ENCODE results near the gene HHATL. TPM values are rescaled to one million over a fixed set of nuclear protein-coding genes. Genes with fewer than 3 reads are reported as not detected.

HHATL gene
- not detected in 2 replicates for total RNA-seq (2014; rRNA removed; shearing (Covaris generic); ENCODE audit: low replicate concordance)

DNA sequence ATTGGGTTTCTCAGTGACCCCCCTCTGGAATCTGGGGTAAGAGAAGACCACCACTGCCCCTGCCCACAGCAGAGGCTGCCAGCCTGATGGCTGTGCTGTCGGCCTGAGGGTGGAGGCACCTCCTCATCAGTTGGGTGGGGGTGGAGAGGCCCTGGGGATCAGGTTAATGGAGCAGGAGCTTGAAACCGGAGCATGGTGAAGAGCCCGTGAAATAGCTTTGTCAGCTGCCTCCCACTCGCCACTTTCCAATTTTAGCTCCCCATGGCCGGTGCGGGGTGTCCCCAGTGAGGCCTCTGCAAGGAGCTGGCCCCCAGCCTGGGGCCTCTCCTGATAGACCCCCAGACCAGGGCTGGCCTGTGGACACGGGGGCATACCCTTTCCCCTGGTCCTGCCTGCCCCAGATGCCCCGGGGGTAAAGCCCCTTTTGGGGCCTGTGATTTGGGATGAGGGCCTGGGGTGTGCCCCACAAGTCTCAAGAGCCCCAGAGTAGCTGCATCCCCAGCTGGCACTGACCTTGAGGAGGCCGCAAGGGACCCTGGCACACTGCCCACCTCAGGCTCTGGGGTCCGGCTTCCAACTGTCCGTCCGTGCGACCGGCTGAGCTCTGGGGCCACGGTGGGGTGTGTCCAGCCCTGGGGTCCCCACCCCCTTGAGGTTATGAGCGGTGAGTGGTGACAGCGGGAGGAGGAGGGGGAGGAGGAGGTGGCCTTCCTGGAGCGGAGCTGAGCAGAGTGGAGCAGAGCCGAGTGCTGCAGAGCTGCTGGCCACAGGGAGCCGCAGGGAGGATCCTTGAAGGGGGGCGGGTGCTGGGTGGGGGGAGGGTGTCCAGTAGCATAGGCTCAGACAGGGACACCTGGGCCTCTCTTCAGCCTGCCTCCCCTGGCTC lies at the start of gene HHATL:
Gene HHATL, minus strand, starts transcription at position 733 of the 886 bp plus-strand sequence. CDS start 1,972 bp downstream, outside the sequence.
- DNase-seq (ENCODE audit: low read depth), result no peak
- in situ Hi-C loops (cut with HindIII; ENCODE audit: low pct_unique_long_range_greater_than_20kb, low sequenced_read_pairs), result no loop called here

DNA sequence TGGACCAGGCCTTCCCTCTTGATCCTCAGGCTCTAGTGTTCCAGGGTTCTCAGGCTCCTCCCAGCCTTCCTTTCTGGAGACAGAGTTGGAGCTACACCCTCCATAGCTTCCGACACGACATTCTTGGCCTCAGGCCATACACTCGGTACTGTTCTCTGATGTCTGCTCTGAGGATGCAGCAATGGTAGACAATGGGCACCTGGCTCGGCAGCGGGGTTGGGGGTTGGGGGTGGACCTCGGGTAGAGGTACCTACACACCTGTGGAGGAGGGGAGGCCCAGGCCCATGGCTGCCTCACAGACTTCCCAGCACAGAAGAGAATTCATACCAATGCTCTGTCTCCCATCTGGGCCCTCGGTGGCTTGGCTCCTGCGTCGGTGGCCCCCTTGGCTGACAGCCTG lies 49.0 kb upstream of the HHATL start:
- in situ Hi-C loops (cut with HindIII; ENCODE audit: low pct_unique_long_range_greater_than_20kb, low sequenced_read_pairs), result no loop called here

DNA sequence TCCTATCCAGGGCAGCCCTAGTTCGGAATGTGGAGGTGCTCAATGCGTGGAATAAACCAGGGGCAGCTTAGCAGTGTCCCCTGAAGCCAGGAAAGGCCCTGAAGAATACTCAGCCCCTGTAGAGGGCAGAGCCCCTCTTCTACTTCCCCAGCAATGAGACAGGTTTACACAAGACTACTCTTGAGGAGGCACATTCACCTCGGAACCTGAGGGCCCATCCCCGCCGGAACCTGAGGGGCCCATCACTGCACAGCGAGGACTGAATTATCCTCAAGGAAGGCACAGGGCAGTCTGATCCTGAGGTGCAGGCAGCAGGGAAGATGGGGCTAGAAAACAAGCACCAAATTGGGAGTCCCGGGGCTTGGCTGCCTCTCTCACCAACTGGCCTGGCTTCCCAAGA lies 48.2 kb upstream of the HHATL start:
- DNase-seq (ENCODE audit: low read depth), result no peak
- in situ Hi-C loops (cut with HindIII; ENCODE audit: low pct_unique_long_range_greater_than_20kb, low sequenced_read_pairs), result no loop called here

More for the DNA sequence above, 49.0 kb upstream of the HHATL start:
- no peak for DNase-seq (ENCODE audit: low read depth)

- no peak for DNase-seq (ENCODE audit: low read depth)
- in situ Hi-C loops (cut with HindIII; ENCODE audit: low pct_unique_long_range_greater_than_20kb, low sequenced_read_pairs), result no loop called here
Measured at GRCh38 chr3:42749753-42750231, 47.2 kb upstream of the HHATL start.

DNA sequence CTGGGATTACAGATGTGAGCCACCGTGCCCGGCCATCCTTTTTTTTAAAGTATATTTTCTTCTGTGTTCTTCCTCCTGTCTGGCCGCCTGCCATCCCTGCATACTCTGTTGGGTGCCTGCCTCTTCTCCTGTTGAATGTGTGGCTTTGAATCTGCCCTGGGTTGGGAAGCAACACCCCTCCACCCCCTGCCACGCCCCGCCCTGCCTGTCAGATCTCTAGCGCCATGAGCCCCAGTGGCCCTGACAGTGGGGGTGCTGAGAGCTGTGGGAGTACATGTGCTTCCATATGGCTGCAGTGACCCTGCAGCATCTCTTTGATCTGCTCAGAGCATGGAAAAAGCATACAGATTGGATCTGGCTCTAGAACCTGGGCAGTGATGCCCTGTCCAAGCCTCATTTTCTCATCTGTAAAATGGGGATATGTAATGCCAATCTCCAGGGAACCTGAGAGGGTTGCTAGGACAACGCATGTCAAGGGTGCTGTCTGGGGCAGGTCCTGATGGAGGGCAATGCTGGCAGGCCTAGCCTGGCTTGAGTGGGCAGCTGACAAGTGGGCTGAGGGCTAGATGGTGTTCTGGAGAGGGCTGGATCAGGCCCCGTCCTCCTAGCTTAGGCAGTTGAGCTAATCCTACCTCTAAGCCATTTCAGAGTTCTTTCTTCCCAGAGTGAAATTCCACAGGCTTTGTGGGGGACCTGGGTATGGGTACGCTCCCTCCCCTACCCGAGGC lies 46.6 kb upstream of the HHATL start:
- in situ Hi-C loops (cut with HindIII; ENCODE audit: low pct_unique_long_range_greater_than_20kb, low sequenced_read_pairs), result no loop called here

GRCh38 chr3:42747581-42747980 lies 45.0 kb upstream of the HHATL start:
- no peak for DNase-seq (ENCODE audit: low read depth)
- in situ Hi-C loops (cut with HindIII; ENCODE audit: low pct_unique_long_range_greater_than_20kb, low sequenced_read_pairs), result no loop called here

More for the DNA sequence above, 46.6 kb upstream of the HHATL start:
- DNase-seq (ENCODE audit: low read depth), result no peak

DNA sequence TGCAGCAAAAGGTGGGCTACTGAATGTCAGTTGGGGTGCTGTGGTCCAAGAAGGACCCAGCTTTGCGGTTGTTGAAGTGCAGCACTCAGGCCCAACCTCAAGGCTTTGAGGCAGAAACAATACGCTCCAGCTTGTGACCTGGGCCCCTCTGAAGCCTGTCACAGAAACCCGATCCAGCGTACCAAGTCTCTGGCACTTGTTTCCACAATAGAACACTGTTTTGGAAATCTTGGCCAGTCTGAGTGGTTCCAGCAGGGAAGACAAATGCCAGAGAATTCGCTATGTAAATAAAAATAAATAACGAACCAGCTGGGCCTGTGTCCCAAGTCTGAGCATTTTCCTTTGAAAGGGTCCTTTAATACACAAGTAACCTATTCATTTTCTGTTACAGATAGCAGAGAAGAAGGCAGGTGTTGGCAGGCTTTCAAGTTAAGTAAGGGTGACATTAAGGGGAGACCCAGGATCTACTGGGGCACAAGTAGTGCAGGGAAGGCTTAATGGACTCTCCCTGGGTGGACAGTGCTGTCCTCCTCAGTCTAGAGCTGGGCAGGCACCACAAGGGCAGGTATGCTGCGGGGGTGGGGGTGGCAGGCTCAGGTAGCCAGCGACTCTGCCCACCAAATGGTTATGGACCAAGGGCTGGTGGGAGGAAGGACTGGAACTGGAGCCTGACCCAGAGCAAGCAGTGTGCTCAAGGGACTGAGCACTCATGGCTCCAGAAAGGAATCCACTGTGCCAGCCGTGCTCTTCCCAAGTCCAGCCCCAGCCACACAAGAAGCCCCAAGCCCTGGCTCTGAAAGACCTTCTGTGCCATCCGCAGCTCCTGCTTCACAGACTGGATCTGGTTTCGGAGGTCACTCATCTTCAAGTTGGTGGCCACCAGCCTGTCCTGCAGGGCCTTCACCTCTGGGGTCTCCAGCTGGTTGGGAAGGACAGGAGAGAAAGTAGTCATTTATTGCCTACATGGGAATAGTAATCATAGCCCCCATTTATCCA lies 44.2 kb upstream of the HHATL start:
- in situ Hi-C loops (cut with HindIII; ENCODE audit: low pct_unique_long_range_greater_than_20kb, low sequenced_read_pairs), result no loop called here

GRCh38 chr3:42745776-42746454 lies 43.3 kb upstream of the HHATL start:
- in situ Hi-C loops (cut with HindIII; ENCODE audit: low pct_unique_long_range_greater_than_20kb, low sequenced_read_pairs), result no loop called here

More for the DNA sequence above, 44.2 kb upstream of the HHATL start:
- no peak for DNase-seq (ENCODE audit: low read depth)

DNA sequence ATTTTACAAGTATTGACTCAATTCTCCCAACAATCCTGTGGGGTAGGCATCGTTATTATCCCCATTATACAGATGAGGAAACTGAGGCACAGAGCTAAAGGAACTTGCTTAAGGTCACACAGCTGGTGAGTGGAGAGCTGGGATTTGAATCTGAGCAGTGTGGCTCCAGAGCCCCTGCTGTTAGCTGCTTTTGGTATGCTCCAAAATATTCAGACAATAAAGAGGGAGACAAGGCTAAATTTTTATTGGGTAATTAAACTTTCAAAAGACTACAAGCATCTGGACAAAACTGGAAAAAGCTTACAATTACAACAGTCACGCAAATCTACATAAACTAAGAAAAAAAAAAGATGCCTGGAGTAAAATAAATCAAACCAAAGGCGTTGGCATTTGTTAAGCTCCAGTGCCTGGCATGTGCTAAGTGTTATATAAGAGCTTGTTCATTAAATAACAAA lies 42.7 kb upstream of the HHATL start:
- no peak for DNase-seq (ENCODE audit: low read depth)
- in situ Hi-C loops (cut with HindIII; ENCODE audit: low pct_unique_long_range_greater_than_20kb, low sequenced_read_pairs), result no loop called here

More at GRCh38 chr3:42745776-42746454, 43.3 kb upstream of the HHATL start:
- no peak for DNase-seq (ENCODE audit: low read depth)

DNA sequence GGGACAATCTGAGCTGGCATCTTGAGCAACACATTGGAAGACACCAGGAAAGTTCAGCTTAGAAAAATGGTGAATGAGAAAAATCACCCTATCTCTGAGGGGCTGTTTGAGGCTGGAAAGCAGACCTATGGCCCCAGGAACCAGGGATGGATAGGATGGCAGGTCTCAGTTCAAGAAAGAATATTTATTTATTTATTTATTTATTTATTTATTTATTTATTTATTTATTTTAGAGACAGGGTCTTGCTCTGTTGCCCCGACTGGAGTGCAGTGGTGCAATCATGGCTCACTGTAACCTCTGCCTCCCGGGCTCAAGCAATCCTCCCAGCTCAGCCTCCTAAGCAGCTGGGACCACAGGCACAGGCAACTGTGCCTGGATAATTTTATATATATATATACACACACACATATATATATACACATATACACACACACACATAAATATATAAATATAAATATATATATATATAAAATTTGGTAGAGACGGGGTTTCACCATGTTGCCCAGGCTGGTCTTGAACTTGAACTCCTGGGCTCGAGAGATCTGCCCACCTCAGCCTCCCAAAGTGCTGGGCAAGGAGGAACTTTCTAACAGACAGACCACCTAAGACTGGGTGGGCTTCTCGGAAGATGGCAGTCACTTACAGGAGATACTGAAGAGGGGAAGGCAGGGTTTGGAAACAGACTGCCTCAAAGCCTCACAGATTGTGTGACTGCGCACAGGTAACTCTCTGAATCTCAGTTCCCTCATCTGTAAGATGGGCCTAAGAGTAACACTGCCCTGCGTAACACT lies 40.8 kb upstream of the HHATL start:
- in situ Hi-C loops (cut with HindIII; ENCODE audit: low pct_unique_long_range_greater_than_20kb, low sequenced_read_pairs), result no loop called here
- no peak for DNase-seq (ENCODE audit: low read depth)

DNA sequence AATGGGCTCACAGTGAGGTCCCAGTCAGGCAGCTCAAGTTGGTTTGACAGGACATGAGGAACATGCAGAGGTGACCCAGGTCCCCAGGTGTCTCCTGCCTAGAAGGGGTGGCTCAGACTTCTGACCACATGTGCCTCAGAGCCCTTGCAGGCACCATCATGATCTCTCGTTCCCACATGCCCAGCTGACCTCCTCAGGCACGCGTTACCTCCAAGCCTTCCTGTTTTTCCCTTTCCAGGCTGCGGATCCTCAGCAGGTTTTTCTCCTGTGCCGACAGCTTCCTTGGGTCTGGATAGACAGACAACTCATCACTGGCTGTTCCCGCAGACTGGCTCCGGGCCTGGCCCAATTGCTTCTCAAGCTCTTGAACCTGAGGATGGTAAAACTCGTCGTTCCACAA lies 40.1 kb upstream of the HHATL start:
- in situ Hi-C loops (cut with HindIII; ENCODE audit: low pct_unique_long_range_greater_than_20kb, low sequenced_read_pairs), result no loop called here

DNA sequence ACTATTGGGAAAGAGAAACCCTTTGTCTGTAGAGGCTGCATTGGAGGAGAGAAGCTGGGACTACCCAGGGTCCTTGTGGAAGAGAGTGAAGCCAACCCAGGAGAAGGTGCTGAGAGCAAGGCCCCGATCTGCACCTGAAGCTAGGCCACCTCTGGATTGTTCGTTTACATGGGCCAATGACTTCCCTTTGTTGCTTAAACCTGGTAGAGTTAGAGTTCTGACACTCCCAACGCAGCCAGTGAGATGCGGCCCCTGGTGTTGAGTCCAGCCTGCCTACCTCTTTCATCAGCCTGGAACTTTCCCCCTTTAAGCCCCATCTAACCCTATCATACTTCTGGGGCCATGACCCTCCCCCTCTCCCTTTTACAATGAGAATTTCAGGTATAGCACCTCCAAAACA lies 39.7 kb upstream of the HHATL start:
- in situ Hi-C loops (cut with HindIII; ENCODE audit: low pct_unique_long_range_greater_than_20kb, low sequenced_read_pairs), result no loop called here
- DNase-seq (ENCODE audit: low read depth), result no peak

More for the DNA sequence above, 40.1 kb upstream of the HHATL start:
- no peak for DNase-seq (ENCODE audit: low read depth)

- DNase-seq (ENCODE audit: low read depth), result no peak
- in situ Hi-C loops (cut with HindIII; ENCODE audit: low pct_unique_long_range_greater_than_20kb, low sequenced_read_pairs), result no loop called here
Measured at GRCh38 chr3:42741796-42742195, 39.2 kb upstream of the HHATL start.

- DNase-seq (ENCODE audit: low read depth), result no peak
- in situ Hi-C loops (cut with HindIII; ENCODE audit: low pct_unique_long_range_greater_than_20kb, low sequenced_read_pairs), result no loop called here
Measured at GRCh38 chr3:42739401-42740158, 37.0 kb upstream of the HHATL start.

GRCh38 chr3:42736531-42736930 lies 33.9 kb upstream of the HHATL start:
- no peak for DNase-seq (ENCODE audit: low read depth)
- in situ Hi-C loops (cut with HindIII; ENCODE audit: low pct_unique_long_range_greater_than_20kb, low sequenced_read_pairs), result no loop called here

DNA sequence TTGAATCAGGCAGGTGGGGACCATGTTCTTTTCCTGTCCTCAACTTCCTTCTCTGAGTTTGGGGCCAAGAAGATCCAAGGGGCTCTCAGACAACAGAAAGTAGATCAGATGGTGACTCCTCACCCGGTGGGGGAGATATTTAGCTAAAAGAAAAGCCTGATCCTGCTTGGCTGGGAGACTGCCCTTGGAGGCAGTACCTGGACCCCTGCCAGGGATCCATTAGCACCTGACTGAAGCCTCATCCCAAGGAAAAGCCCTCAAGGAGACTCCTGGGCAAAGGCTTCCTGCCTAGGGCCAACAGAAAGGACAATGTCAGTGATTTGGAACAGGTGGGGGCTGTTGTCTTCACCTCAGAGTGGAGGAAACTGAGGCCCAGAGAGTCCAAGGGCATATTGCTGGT lies 33.5 kb upstream of the HHATL start:
- in situ Hi-C loops (cut with HindIII; ENCODE audit: low pct_unique_long_range_greater_than_20kb, low sequenced_read_pairs), result no loop called here

More for the DNA sequence above, 33.5 kb upstream of the HHATL start:
- DNase-seq (ENCODE audit: low read depth), result no peak
